HEK293 (cell line): ENCODE measurements around the gene OXNAD1.

ENCODE experiments used
- CTCF ChIA-PET: fragments of 350-600 bp; formaldehyde crosslinking; extraction: SDS; loops from one replicate; lab custom pipeline; 2021; ENCODE audit warnings: antibody characterized with exemption; lab: Yijun Ruan, JAX
- POLR2A ChIA-PET: fragments of 300-600 bp; formaldehyde crosslinking; extraction: SDS; loops from one replicate; lab custom pipeline; 2020; ENCODE audit warnings: antibody characterized with exemption, inconsistent platforms; lab: Yijun Ruan, JAX
- H3K27ac ChIP-seq: fragments of 200-500 bp; sonication (Bioruptor generic); 2 replicates; pipeline ENCODE4 v1.5.1; 2014; ENCODE audit warnings: low read depth, low read length, control low read depth, inconsistent platforms; ENCODE audit errors: extremely low read depth
- H3K36me3 ChIP-seq, 2 experiments: fragments of 200-500 bp in 1 of 2; sonication (Bioruptor generic) in 1 of 2; 1 replicate in 1 of 2; 2 replicates in 1 of 2; pipeline ENCODE4 v1.5.1; 2014 to 2017; ENCODE audit warnings: inconsistent platforms in 2 of 2, low read length in 2 of 2; ENCODE audit not compliant: control insufficient read depth in 2 of 2, insufficient read depth in 1 of 2
- H3K4me1 ChIP-seq: fragments of 200-500 bp; sonication (Bioruptor generic); 2 replicates; pipeline ENCODE4 v1.5.1; 2014; ENCODE audit warnings: mild to moderate bottlenecking, low read length, inconsistent platforms; ENCODE audit not compliant: control insufficient read depth, insufficient read depth
- H3K4me3 ChIP-seq: 2 replicates; pipeline ENCODE4 v1.5.1; 2011; ENCODE audit warnings: low read depth, mild to moderate bottlenecking, control low read depth, low read length, moderate library complexity
- H3K9me3 ChIP-seq: fragments of 200-500 bp; sonication (Bioruptor generic); 2 replicates; pipeline ENCODE4 v1.5.1; 2014; ENCODE audit warnings: low read depth, low read length, inconsistent platforms; ENCODE audit not compliant: control insufficient read depth, insufficient read depth
- HOXA7 ChIP-seq: sonication (generic); formaldehyde crosslinking; IDR thresholded peaks from 2 replicates; pipeline ENCODE4 v1.8.1; 2022; ENCODE audit warnings: missing genetic modification reagents, borderline replicate concordance
- KLF1 ChIP-seq: fragments of 450-650 bp; formaldehyde crosslinking; IDR thresholded peaks from 2 replicates; pipeline ENCODE4 v1.5.1; 2016; ENCODE audit warnings: missing biosample characterization, missing genetic modification characterization
- PATZ1 ChIP-seq: fragments of 450-650 bp; formaldehyde crosslinking; IDR thresholded peaks from 2 replicates; pipeline ENCODE4 v1.5.1; 2016; ENCODE audit warnings: missing biosample characterization, missing genetic modification characterization
- TSHZ1 ChIP-seq: fragments of 450-650 bp; formaldehyde crosslinking; IDR thresholded peaks from 2 replicates; pipeline ENCODE4 v1.5.1; 2016; ENCODE audit warnings: missing biosample characterization, missing genetic modification characterization, borderline replicate concordance
- WT1 ChIP-seq: fragments of 450-650 bp; formaldehyde crosslinking; IDR thresholded peaks from 2 replicates; pipeline ENCODE4 v1.5.1; 2016; ENCODE audit warnings: missing biosample characterization, missing genetic modification characterization
- ZNF16 ChIP-seq: fragments of 450-650 bp; formaldehyde crosslinking; IDR thresholded peaks from 2 replicates; pipeline ENCODE4 v1.5.1; 2016; ENCODE audit warnings: low read depth, missing biosample characterization, missing genetic modification characterization
- ZNF23 ChIP-seq: fragments of 450-650 bp; formaldehyde crosslinking; IDR thresholded peaks from 2 replicates; pipeline ENCODE4 v1.5.1; 2016; ENCODE audit warnings: missing biosample characterization, missing genetic modification characterization, borderline replicate concordance
- ZNF24 ChIP-seq: fragments of 450-650 bp; formaldehyde crosslinking; IDR thresholded peaks from 2 replicates; pipeline ENCODE4 v1.5.1; 2016; ENCODE audit warnings: missing biosample characterization, missing genetic modification characterization
- ZNF280C ChIP-seq: fragments of 450-650 bp; formaldehyde crosslinking; IDR thresholded peaks from 2 replicates; pipeline ENCODE4 v1.5.1; 2016; ENCODE audit warnings: missing biosample characterization, missing genetic modification characterization
- ZNF324 ChIP-seq: fragments of 450-650 bp; formaldehyde crosslinking; IDR thresholded peaks from 2 replicates; pipeline ENCODE4 v1.5.1; 2016; ENCODE audit warnings: missing biosample characterization, missing genetic modification characterization
- ZNF488 ChIP-seq: fragments of 450-650 bp; formaldehyde crosslinking; IDR thresholded peaks from 2 replicates; pipeline ENCODE4 v1.5.1; 2016; ENCODE audit warnings: missing biosample characterization, missing genetic modification characterization
- ZNF600 ChIP-seq: fragments of 450-650 bp; formaldehyde crosslinking; IDR thresholded peaks from 2 replicates; pipeline ENCODE4 v1.5.1; 2016; ENCODE audit warnings: missing biosample characterization, missing genetic modification characterization
- ZNF747 ChIP-seq: fragments of 450-650 bp; formaldehyde crosslinking; IDR thresholded peaks from 2 replicates; pipeline ENCODE4 v1.5.1; 2016; ENCODE audit warnings: missing biosample characterization, missing genetic modification characterization
- ZNF791 ChIP-seq: fragments of 450-650 bp; formaldehyde crosslinking; IDR thresholded peaks from 2 replicates; pipeline ENCODE4 v1.5.1; 2016; ENCODE audit warnings: missing biosample characterization, missing genetic modification characterization
- ZSCAN16 ChIP-seq: fragments of 450-650 bp; formaldehyde crosslinking; IDR thresholded peaks from 2 replicates; pipeline ENCODE4 v1.5.1; 2016; ENCODE audit warnings: missing biosample characterization, missing genetic modification characterization

The OXNAD1 gene

GRCh38 chr3:16304061-16305010 lies 39.3 kb downstream of the OXNAD1 start (continued):
- no peak for TF ChIP-seq ZNF280C (tag by site-specific recombination)
- TF ChIP-seq ZNF488 (tag by site-specific recombination) = no peak
- no peak for TF ChIP-seq WT1
- TF ChIP-seq HOXA7 (CRISPR knock-in tag) = no peak
- no peak for TF ChIP-seq ZNF324 (tag by site-specific recombination)
- TF ChIP-seq ZNF16 (tag by site-specific recombination) = no peak

- Histone ChIP-seq H3K4me3 (no peak overlapping the region), H3K4me1 (no peaks in the 10 kb centered on the region), H3K27ac (no peak overlapping the region), H3K36me3 (peaks cover 0 to 56% of the 10 kb centered on the region in 2 experiments; a peak in 1 of 3 replicates), H3K9me3 (no peaks in the 10 kb centered on the region)
- TF ChIP-seq ZSCAN16 (no peak), ZNF600 (tag by site-specific recombination) (no peak), ZNF791 (tag by site-specific recombination) (no peak), TSHZ1 (tag by site-specific recombination) (no peak), PATZ1 (tag by site-specific recombination) (no peak), ZNF747 (tag by site-specific recombination) (no peak), KLF1 (tag by site-specific recombination) (no peak), ZNF24 (no peak), ZNF23 (tag by site-specific recombination) (no peak)
- POLR2A ChIA-PET = no interaction called here
- CTCF ChIA-PET = interaction anchor here (1.0 to 1.2 kb wide), 3 partner anchors 12 to 15 kb away, joined by 3 to 5 read pairs (median 3); no protein-coding TSS in a partner anchor
Observed at GRCh38 chr3:16305111-16305541, 40.1 kb downstream of the OXNAD1 start.
